Measurements from ENCODE around the gene PTPN4.
"Not testable (repeated sequence)": the region's sequence is repeated elsewhere in the genome, so short reads cannot be mapped to it uniquely, and the experiment has no call there.

Gene PTPN4

DNA sequence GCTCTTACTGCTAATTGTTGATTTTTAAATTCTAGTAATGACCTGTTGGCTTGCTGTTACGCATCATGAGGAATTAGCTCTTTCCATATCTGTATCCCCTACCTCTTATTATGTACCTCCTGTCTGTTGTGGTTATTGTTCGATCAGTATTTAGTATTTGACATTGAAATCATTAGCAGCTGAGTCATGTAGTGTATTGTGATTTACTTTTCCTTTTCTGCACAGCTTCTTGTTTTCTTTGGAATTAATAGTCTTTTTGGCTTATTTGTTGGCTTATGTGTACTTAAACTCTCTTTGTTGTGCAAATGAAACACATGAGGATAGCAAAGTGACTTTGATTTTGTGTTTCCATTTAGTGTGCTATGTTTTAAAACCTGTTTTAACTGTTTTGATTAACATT, 257.5 kb downstream of the PTPN4 start:
- no peak for DNase-seq (ENCODE audit: low spot score)

GRCh38 chr2:120018549-120018948, 258.8 kb downstream of the PTPN4 start:
- no peak for DNase-seq (ENCODE audit: low spot score)

DNA sequence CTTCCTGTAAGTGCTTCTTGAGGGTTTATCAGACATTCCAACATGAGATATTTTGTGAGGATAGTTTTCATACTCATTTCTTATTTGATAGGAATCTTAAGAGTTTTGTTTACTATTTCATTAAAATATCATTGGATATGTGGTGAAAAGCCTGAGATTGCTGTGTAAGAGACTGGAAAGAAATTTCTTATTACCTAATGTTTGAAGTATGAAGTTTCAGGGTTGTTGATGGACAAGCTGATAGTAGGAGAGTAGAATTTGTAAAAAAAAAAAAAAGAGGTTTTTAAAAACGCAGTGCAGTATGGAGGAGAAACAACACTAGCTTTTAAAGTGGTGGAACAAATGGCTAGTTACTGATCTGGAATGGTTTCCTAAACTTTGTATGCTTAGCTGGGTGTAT, 260.8 kb downstream of the PTPN4 start:
- DNase-seq (ENCODE audit: low spot score) = no peak

GRCh38 chr2:120022505-120022904, 262.8 kb downstream of the PTPN4 start:
- DNase-seq (ENCODE audit: low spot score) = not testable (repeated sequence)

GRCh38 chr2:120026890-120027289, 267.2 kb downstream of the PTPN4 start:
- DNase-seq (ENCODE audit: low spot score) = no peak

- no peak for DNase-seq (ENCODE audit: low spot score)
Measured at GRCh38 chr2:120028795-120029194, 269.1 kb downstream of the PTPN4 start.

DNA sequence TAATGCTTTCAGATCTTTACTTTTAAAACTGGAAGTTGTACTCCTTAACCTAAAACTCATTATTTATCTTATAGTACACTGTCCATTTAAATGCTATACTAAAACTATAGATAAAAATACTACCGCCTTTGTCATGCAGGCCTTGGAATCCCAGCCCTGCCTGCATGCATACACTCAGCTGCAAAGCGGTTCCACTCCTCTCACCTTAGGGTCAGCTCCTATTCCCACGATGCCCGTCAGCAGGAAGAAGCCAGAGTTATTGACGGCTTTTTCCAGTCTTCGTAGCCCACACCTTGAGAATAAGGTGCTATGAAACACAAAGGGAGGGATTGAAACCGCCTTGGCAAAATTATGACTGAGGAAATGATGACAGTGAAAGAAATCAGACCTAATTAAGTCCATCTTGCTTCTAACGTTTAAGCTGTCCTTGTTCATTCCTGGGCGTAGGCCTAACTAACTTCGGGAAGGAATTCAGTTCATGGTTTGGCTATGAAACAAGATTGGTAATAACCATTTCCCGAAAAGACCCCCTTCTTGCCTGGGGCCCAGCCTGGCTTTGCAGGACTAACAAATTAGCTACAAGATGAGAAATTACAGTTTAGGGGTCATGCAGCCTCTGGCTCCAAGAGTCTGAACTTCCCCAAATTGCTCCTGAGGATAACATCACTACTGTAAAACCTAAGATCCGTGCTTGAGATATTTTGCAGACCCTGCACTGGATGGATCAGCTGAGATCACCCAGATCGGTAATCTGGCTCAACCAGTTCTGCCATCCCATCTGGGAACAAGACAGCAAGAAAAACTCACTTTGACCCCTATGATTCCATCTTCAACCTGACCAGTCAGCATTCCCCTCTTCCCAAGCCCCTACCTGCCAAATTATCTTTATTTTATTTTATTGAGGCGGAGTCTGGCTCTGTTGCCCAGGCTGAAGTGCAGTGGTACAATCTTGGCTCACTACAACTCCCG, 270.2 kb downstream of the PTPN4 start:
- DNase-seq (ENCODE audit: low spot score) = no peak

GRCh38 chr2:120032297-120032696, 272.6 kb downstream of the PTPN4 start:
- no peak for DNase-seq (ENCODE audit: low spot score)
